Gastroesophageal sphincter (tissue), 4 donors: ENCODE measurements around the gene CBLB. TPM values are rescaled to one million over a fixed set of nuclear protein-coding genes. Genes with fewer than 3 reads are reported as not detected.

ENCODE experiments used
- ATAC-seq: fragments of 150-250 bp; one replicate; pipeline ENCODE4 v1.9.1; 2016; ENCODE audit warnings: mild to moderate bottlenecking, moderate library complexity
- H3K27ac ChIP-seq, 4 donors: fragments of 200-600 bp; sonication (generic) in 3 of 4; 1 replicate in 3 of 4; 2 replicates in 1 of 4; pipeline ENCODE4 v1.5.1; 2016 to 2019
- H3K27me3 ChIP-seq: fragments of 200-600 bp; sonication (generic); one replicate; pipeline ENCODE4 v1.5.1; 2019
- H3K36me3 ChIP-seq, 2 donors: fragments of 200-600 bp; sonication (generic); one replicate each; pipeline ENCODE4 v1.5.1; 2019; ENCODE audit warnings: control low read depth in 1 of 2
- H3K4me1 ChIP-seq, 3 donors: fragments of 200-600 bp; sonication (generic); 1 replicate in 2 of 3; 2 replicates in 1 of 3; pipeline ENCODE4 v1.5.1; 2016 to 2019; ENCODE audit warnings: control low read depth in 2 of 3
- H3K4me3 ChIP-seq, 2 donors: fragments of 200-600 bp; sonication (generic); one replicate each; pipeline ENCODE4 v1.5.1; 2019; ENCODE audit warnings: mild to moderate bottlenecking in 1 of 2, moderate library complexity in 1 of 2
- H3K9me3 ChIP-seq, 3 donors: fragments of 200-600 bp; sonication (generic); one replicate each; pipeline ENCODE4 v1.5.1; 2017 to 2019; ENCODE audit warnings: control low read depth in 2 of 3
- CTCF ChIP-seq, 4 experiments: fragments of 200-600 bp in 2 of 4; fragments of 450-650 bp in 2 of 4; sonication (generic) in 1 of 4; IDR thresholded peaks; one replicate each; pipeline ENCODE4 v1.5.1; 2017 to 2019; ENCODE audit warnings: antibody characterized with exemption in 4 of 4, mild to moderate bottlenecking in 2 of 4, moderate library complexity in 2 of 4
- EP300 ChIP-seq: sonication (generic); formaldehyde crosslinking; IDR thresholded peaks from one replicate; pipeline ENCODE4 v1.6.1; 2017; ENCODE audit warnings: antibody characterized with exemption, mild to moderate bottlenecking
- POLR2A ChIP-seq, 2 donors: fragments of 450-650 bp; IDR thresholded peaks; one replicate each; pipeline ENCODE4 v1.6.1; 2017; ENCODE audit warnings: antibody characterized with exemption in 2 of 2, mild to moderate bottlenecking in 2 of 2, moderate library complexity in 1 of 2
- POLR2AphosphoS5 ChIP-seq: sonication (generic); formaldehyde crosslinking; IDR thresholded peaks from one replicate; pipeline ENCODE4 v1.6.1; 2017; ENCODE audit warnings: antibody characterized with exemption
- WGBS, 2 donors: methylation state at CpG; one replicate each; pipeline ENCODE4 v1.1.5; 2018; ENCODE audit warnings: low coverage in 1 of 2; 5-methylcytosine and 5-hydroxymethylcytosine counted together
- total RNA-seq, 4 donors: library from RNA; depleted of rRNA; stranded (reverse); fragments of >200 nt; gene quantifications; one replicate each; pipeline ENCODE4 v1.1.0, GENCODE V29; 2016

The CBLB gene
- total RNA-seq, 4 donors from 2014 or later: 27.4 to 59.4 (median 40.4) TPM

GRCh38 chr3:105907777-105908176 lies 39.0 kb upstream of the CBLB start:
- no peaks in the 10 kb centered on the region for H3K9me3 ChIP-seq
- H3K36me3 ChIP-seq: no peaks in the 10 kb centered on the region
- WGBS, 2 donors: 10 to 39% methylated on average over 3 of the region's 3 CpGs
- peak overlapping the region in 3 of 4 donors; percentile 57 to 75 (median 57) for H3K27ac ChIP-seq
- peaks cover 0 to 23% (median 14%) of the 10 kb centered on the region in 3 donors for H3K4me1 ChIP-seq
- ATAC-seq: no peak
- no peaks in the 10 kb centered on the region for H3K27me3 ChIP-seq
- TF ChIP-seq POLR2A (IDR thresholded peaks at IDR 0.05) (no peak), EP300 (no peak), CTCF (IDR thresholded peaks at IDR 0.05) (no peak), POLR2AphosphoS5 (no peak)
- H3K4me3 ChIP-seq: no peak overlapping the region

- H3K4me1 ChIP-seq: peaks cover 0 to 23% (median 14%) of the 10 kb centered on the region in 3 donors
- TF ChIP-seq POLR2A (IDR thresholded peaks at IDR 0.05) (no peak), POLR2AphosphoS5 (peak; percentile 95), EP300 (no peak)
- H3K27me3 ChIP-seq: no peaks in the 10 kb centered on the region
- H3K9me3 ChIP-seq: no peaks in the 10 kb centered on the region
- no peaks in the 10 kb centered on the region for H3K36me3 ChIP-seq
- peak; percentile 94 for ATAC-seq
- H3K4me3 ChIP-seq: no peak overlapping the region
- 6 to 18% methylated on average over 4 of the region's 4 CpGs for WGBS, 2 donors
- peak overlapping the region; percentile 18 to 75 (median 57) for H3K27ac ChIP-seq
These were observed 38.0 kb upstream of the CBLB start for GRCh38 chr3:105906836-105907235.

- peak overlapping the region; percentile 39 to 75 (median 48) for H3K27ac ChIP-seq
These were observed 37.5 kb upstream of the CBLB start for GRCh38 chr3:105906345-105906744.

GRCh38 chr3:105905328-105905727 lies 36.5 kb upstream of the CBLB start:
- no peaks in the 10 kb centered on the region for H3K36me3 ChIP-seq
- WGBS, 2 donors: 33 to 38% methylated on average over 1 of the region's 1 CpG
- no peak for TF ChIP-seq POLR2A (IDR thresholded peaks at IDR 0.05)
- TF ChIP-seq CTCF (IDR thresholded peaks at IDR 0.05): no peak
- no peak for TF ChIP-seq EP300
- TF ChIP-seq POLR2AphosphoS5: no peak
- H3K27me3 ChIP-seq: no peaks in the 10 kb centered on the region
- no peak for ATAC-seq
- H3K27ac ChIP-seq: no peak overlapping the region
- no peaks in the 10 kb centered on the region for H3K9me3 ChIP-seq
- no peak overlapping the region for H3K4me3 ChIP-seq
- peaks cover 0 to 23% (median 14%) of the 10 kb centered on the region in 3 donors for H3K4me1 ChIP-seq

More at GRCh38 chr3:105906345-105906744, 37.5 kb upstream of the CBLB start:
- peak; percentile 45 for ATAC-seq
- no peaks in the 10 kb centered on the region for H3K27me3 ChIP-seq
- TF ChIP-seq EP300 (no peak), POLR2AphosphoS5 (no peak), POLR2A (IDR thresholded peaks at IDR 0.05) (no peak), CTCF (IDR thresholded peaks at IDR 0.05) (no peak)
- H3K36me3 ChIP-seq: no peaks in the 10 kb centered on the region
- no peak overlapping the region for H3K4me3 ChIP-seq
- H3K9me3 ChIP-seq: no peaks in the 10 kb centered on the region
- peaks cover 0 to 23% (median 14%) of the 10 kb centered on the region in 3 donors for H3K4me1 ChIP-seq
- WGBS, 2 donors: 67 to 83% methylated on average over 1 of the region's 1 CpG

- H3K27ac ChIP-seq: no peak overlapping the region
- 56 to 79% methylated on average over 3 to 4 of the region's 5 CpGs for WGBS, 2 donors
These were observed 36.0 kb upstream of the CBLB start for GRCh38 chr3:105904678-105905284.

More at GRCh38 chr3:105904678-105905284, 36.0 kb upstream of the CBLB start:
- H3K27me3 ChIP-seq: no peaks in the 10 kb centered on the region
- H3K4me3 ChIP-seq: no peak overlapping the region
- H3K36me3 ChIP-seq: no peaks in the 10 kb centered on the region
- TF ChIP-seq POLR2AphosphoS5: no peak
- TF ChIP-seq CTCF (IDR thresholded peaks at IDR 0.05): no peak
- TF ChIP-seq EP300: no peak
- no peak for TF ChIP-seq POLR2A (IDR thresholded peaks at IDR 0.05)
- no peaks in the 10 kb centered on the region for H3K9me3 ChIP-seq
- H3K4me1 ChIP-seq: peaks cover 0 to 23% (median 14%) of the 10 kb centered on the region in 3 donors
- no peak for ATAC-seq
